Measurements from ENCODE around the gene C3orf38.
"Not testable (repeated sequence)": the region's sequence is repeated elsewhere in the genome, so short reads cannot be mapped to it uniquely, and the experiment has no call there.

The C3orf38 gene

DNA sequence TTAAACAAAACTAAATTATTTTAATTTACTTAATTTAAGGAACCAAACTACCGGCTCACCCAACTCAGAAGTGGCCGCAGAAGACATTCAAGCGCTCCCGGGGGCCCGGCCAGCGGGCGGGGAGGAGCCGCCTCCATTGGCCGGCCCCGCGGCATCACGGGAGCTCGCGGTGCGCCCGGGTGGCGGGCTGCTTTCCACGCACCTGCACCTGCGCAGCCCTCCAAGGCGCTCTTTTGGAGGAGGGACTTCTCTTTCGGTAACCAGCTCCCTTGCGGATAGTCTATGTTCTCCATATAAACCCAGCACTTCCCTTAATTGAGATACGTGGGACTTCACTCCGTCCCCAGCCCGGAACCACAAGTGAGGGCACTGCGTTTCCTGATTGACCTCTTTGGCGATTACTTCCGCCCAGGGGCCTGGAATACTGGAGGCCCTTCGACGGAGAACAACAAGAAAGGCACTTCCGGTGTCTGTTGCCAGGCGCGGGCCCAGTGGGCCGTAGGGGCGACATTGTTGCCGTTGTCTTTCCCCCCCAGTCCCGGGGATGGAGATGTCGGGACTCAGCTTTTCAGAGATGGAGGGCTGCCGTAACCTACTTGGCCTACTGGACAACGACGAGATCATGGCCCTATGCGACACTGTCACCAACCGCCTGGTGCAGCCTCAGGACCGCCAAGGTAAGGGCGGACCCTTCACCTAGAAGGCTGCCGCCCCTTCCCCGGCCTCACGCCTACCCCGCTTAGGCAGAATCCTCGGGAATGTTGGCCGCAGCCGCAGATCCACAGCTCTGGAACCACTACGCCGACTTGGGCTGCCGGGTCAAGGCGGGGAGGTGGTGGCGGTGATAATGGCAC is at the start of gene C3orf38:
Gene C3orf38, plus strand, starts transcription at position 451 of the 854 bp plus-strand sequence. Its CDS starts 94 bp downstream, at position 545.
- Histone ChIP-seq H3K9ac (ENCODE audit: low read depth in 1 of 2, low read length in 2 of 2) (peak within 1 kb of the TSS; percentile 83 to 99), H3K4me1 (ENCODE audit: control insufficient read depth in 2 of 2, insufficient read depth in 2 of 2, low read length in 2 of 2) (peaks cover 0 to 19% of the 10 kb centered on the region in 2 donors), H3K27me3 (ENCODE audit: control insufficient read depth in 2 of 2, insufficient read depth in 2 of 2, low read length in 2 of 2) (no peaks in the 10 kb centered on the region), H3K36me3 (ENCODE audit: control insufficient read depth in 2 of 2, insufficient read depth in 2 of 2, low read length in 2 of 2) (peaks cover 4 to 10% of the 10 kb centered on the region in 2 donors), H3K9me3 (ENCODE audit: control insufficient read depth in 2 of 2, low read length in 2 of 2) (no peaks in the 10 kb centered on the region), H3K27ac (ENCODE audit: low read depth in 2 of 2, low read length in 2 of 2) (peak within 1 kb of the TSS; percentile 88 to 96), H3K4me3 (ENCODE audit: low read length in 2 of 2) (peak within 1 kb of the TSS; percentile 81 to 98)

DNA sequence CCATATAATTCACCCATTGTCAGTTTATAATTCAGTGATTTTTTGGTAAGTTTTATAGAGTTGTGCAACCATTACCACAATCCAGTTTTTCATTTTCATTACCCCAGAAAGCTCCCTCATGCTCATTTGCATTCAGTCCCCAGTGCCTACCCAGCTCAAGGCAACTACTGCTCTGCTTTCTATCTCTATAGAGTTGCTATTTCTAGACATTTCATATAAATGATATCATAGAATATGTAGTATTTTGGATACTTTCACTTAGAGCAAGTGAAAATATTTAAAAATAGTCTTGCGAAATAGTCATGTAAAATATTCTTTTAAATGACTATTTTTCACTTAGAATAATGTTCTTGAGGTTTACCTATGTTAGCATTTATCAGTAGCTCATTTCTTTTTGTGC is 48.6 kb upstream of the C3orf38 start:
- no peaks in the 10 kb centered on the region for H3K4me1 ChIP-seq (ENCODE audit: control insufficient read depth in 2 of 2, insufficient read depth in 2 of 2, low read length in 2 of 2)
- no peaks in the 10 kb centered on the region for H3K36me3 ChIP-seq (ENCODE audit: control insufficient read depth in 2 of 2, insufficient read depth in 2 of 2, low read length in 2 of 2)
- H3K27ac ChIP-seq (ENCODE audit: low read depth in 2 of 2, low read length in 2 of 2): no peak overlapping the region
- H3K9me3 ChIP-seq (ENCODE audit: control insufficient read depth in 2 of 2, low read length in 2 of 2): no peaks in the 10 kb centered on the region
- H3K4me3 ChIP-seq (ENCODE audit: low read length in 2 of 2): no peak overlapping the region
- H3K27me3 ChIP-seq (ENCODE audit: control insufficient read depth in 2 of 2, insufficient read depth in 2 of 2, low read length in 2 of 2): no peaks in the 10 kb centered on the region
- no peak overlapping the region for H3K9ac ChIP-seq (ENCODE audit: low read depth in 1 of 2, low read length in 2 of 2)

DNA sequence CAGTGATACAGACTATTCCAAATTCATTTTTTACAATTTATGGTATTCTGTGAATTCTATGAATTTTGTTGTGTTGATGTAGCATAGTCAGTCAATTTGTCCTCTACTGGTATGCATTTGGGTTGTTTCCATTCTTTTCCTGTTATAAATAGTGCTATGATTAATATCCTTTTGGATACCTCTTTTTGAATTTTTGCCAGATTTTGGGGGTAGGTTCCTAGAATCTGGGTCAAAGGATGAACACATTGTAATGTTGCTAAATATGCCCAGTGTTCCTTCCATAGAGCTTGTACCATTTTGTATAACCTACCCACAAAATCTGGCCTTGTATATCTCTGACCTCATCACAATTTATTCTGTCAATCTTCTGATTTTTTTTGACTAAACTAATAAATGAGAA is 44.4 kb upstream of the C3orf38 start:
- Histone ChIP-seq H3K36me3 (ENCODE audit: control insufficient read depth in 2 of 2, insufficient read depth in 2 of 2, low read length in 2 of 2) (no peaks in the 10 kb centered on the region), H3K27me3 (ENCODE audit: control insufficient read depth in 2 of 2, insufficient read depth in 2 of 2, low read length in 2 of 2) (no peaks in the 10 kb centered on the region)

DNA sequence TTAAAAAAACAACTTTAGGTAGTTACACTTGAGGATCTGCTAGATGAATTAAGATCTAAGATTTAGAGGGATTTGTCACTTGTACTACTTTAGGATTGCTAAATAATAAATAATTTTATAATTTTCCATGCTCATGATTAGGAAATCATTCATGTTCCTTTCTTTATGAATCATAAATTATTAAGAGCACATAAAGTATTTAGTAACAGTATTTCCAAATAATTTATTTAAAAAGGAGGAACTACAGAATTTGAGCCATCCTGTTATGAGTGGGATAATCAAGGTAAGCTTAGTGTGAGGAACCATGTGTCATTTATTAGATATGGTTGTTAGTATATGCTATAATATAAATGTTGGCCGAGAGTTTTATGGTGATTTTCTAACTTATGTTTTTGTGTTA is 37.5 kb upstream of the C3orf38 start:
- Histone ChIP-seq H3K27ac (ENCODE audit: low read depth in 2 of 2, low read length in 2 of 2) (no peak overlapping the region), H3K36me3 (ENCODE audit: control insufficient read depth in 2 of 2, insufficient read depth in 2 of 2, low read length in 2 of 2) (peaks cover 0 to 7% of the 10 kb centered on the region in 2 donors), H3K9me3 (ENCODE audit: control insufficient read depth in 2 of 2, low read length in 2 of 2) (no peaks in the 10 kb centered on the region), H3K9ac (ENCODE audit: low read depth in 1 of 2, low read length in 2 of 2) (no peak overlapping the region), H3K27me3 (ENCODE audit: control insufficient read depth in 2 of 2, insufficient read depth in 2 of 2, low read length in 2 of 2) (no peaks in the 10 kb centered on the region), H3K4me3 (ENCODE audit: low read length in 2 of 2) (no peak overlapping the region), H3K4me1 (ENCODE audit: control insufficient read depth in 2 of 2, insufficient read depth in 2 of 2, low read length in 2 of 2) (no peaks in the 10 kb centered on the region)

More for the DNA sequence above, 44.4 kb upstream of the C3orf38 start:
- Histone ChIP-seq H3K9ac (ENCODE audit: low read depth in 1 of 2, low read length in 2 of 2) (no peak overlapping the region), H3K4me1 (ENCODE audit: control insufficient read depth in 2 of 2, insufficient read depth in 2 of 2, low read length in 2 of 2) (no peaks in the 10 kb centered on the region), H3K27ac (ENCODE audit: low read depth in 2 of 2, low read length in 2 of 2) (no peak overlapping the region), H3K4me3 (ENCODE audit: low read length in 2 of 2) (no peak overlapping the region), H3K9me3 (ENCODE audit: control insufficient read depth in 2 of 2, low read length in 2 of 2) (no peaks in the 10 kb centered on the region)

DNA sequence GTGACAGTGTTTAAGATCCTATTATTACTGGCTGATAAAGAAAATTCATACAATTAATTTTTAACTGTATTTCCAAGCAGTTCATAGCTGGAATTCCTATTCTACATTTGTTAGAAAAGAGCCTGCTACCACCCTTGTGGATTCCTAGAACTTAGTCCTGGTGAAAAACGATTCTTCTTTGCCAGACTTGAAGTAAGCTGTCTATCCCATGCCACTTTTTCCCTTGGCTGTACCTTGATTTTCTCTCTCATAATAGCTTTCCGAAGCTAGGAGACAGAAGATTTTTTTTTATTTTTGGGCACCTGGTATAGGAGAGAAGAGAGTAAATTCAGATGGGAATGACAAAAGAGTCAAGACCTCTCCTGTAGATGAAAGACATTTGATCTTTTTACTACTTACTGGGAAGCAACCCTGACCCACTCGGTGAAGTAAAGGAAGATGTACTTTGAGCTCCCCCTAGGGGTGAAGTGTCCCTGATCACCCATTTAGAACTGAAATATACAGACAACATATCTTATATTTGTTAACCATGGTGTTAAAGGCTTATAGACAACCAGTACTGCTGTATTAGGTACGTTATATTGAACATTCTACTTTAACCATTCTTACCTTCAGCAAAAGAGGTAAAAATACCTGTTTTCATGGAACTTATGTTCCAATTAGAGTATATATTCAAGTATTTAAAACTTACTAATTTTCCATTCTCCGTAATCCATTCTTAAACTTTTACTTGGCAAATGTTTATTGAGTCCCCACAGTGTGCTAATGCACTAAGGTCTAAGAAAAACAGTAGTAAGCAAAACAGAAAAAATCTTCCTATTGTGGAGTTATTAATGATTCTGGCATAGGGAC is 36.2 kb upstream of the C3orf38 start:
- H3K9me3 ChIP-seq (ENCODE audit: control insufficient read depth in 2 of 2, low read length in 2 of 2): no peaks in the 10 kb centered on the region
- no peaks in the 10 kb centered on the region for H3K27me3 ChIP-seq (ENCODE audit: control insufficient read depth in 2 of 2, insufficient read depth in 2 of 2, low read length in 2 of 2)
- no peak overlapping the region for H3K4me3 ChIP-seq (ENCODE audit: low read length in 2 of 2)
- H3K36me3 ChIP-seq (ENCODE audit: control insufficient read depth in 2 of 2, insufficient read depth in 2 of 2, low read length in 2 of 2): peaks cover 0 to 7% of the 10 kb centered on the region in 2 donors
- H3K9ac ChIP-seq (ENCODE audit: low read depth in 1 of 2, low read length in 2 of 2): no peak overlapping the region
- no peak overlapping the region for H3K27ac ChIP-seq (ENCODE audit: low read depth in 2 of 2, low read length in 2 of 2)
- H3K4me1 ChIP-seq (ENCODE audit: control insufficient read depth in 2 of 2, insufficient read depth in 2 of 2, low read length in 2 of 2): no peaks in the 10 kb centered on the region

DNA sequence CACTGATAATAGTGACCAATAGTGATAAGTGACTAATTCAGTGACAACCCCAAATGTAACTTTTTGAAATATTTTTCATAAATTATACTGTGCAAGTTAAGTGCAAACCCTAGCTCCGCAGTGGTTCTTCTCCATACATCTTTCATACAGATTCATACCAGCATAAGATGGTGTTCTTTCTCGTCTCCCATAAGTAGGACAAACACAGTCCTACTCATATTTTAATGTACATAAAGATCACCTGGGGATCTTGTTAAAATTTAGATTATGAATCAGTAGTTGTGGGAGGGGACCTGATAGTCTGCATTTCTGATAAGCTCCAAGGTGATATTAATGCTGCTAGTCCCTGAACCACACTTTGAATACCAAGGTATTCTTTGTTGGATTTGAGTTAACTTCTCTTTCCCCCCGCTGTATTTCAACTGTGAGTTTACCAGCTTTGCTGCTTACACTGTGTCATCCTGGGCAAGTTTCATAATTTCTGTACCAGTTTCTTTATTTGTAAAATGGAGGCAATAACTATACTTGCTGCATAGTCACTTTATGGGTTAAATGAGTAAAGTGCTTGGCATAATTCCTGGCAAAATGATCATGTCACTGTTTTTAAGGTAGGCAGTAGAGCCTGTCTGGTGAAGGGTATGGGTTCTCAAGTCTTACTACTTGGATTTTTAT is 34.7 kb upstream of the C3orf38 start:
- peaks cover 0 to 7% of the 10 kb centered on the region in 2 donors for H3K36me3 ChIP-seq (ENCODE audit: control insufficient read depth in 2 of 2, insufficient read depth in 2 of 2, low read length in 2 of 2)
- no peak overlapping the region for H3K27ac ChIP-seq (ENCODE audit: low read depth in 2 of 2, low read length in 2 of 2)
- H3K4me1 ChIP-seq (ENCODE audit: control insufficient read depth in 2 of 2, insufficient read depth in 2 of 2, low read length in 2 of 2): no peaks in the 10 kb centered on the region
- no peak overlapping the region for H3K9ac ChIP-seq (ENCODE audit: low read depth in 1 of 2, low read length in 2 of 2)
- H3K4me3 ChIP-seq (ENCODE audit: low read length in 2 of 2): no peak overlapping the region
- H3K9me3 ChIP-seq (ENCODE audit: control insufficient read depth in 2 of 2, low read length in 2 of 2): no peaks in the 10 kb centered on the region
- H3K27me3 ChIP-seq (ENCODE audit: control insufficient read depth in 2 of 2, insufficient read depth in 2 of 2, low read length in 2 of 2): no peaks in the 10 kb centered on the region

DNA sequence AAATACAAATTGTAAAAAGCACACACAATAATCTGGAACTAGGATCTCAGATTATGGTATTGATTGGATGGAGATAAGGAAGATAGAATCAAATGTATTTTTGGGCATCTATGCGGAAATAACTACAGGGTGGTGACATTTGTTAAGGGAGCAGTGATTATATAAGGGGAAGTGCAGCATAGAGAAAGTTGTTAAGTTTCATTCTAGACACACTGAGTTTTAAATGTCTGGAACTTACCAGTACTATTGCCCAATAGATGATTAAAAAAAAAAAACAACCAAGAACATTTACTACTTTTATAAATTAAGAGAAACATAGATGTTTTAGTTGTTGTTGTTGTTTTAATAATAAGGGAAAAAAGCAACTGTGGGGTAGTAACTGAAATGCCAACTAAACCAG is 32.1 kb upstream of the C3orf38 start:
- no peaks in the 10 kb centered on the region for H3K27me3 ChIP-seq (ENCODE audit: control insufficient read depth in 2 of 2, insufficient read depth in 2 of 2, low read length in 2 of 2)
- H3K27ac ChIP-seq (ENCODE audit: low read depth in 2 of 2, low read length in 2 of 2): no peak overlapping the region
- H3K9ac ChIP-seq (ENCODE audit: low read depth in 1 of 2, low read length in 2 of 2): no peak overlapping the region
- peaks cover 2 to 7% of the 10 kb centered on the region in 2 donors for H3K36me3 ChIP-seq (ENCODE audit: control insufficient read depth in 2 of 2, insufficient read depth in 2 of 2, low read length in 2 of 2)
- H3K4me1 ChIP-seq (ENCODE audit: control insufficient read depth in 2 of 2, insufficient read depth in 2 of 2, low read length in 2 of 2): no peaks in the 10 kb centered on the region
- no peak overlapping the region for H3K4me3 ChIP-seq (ENCODE audit: low read length in 2 of 2)
- no peaks in the 10 kb centered on the region for H3K9me3 ChIP-seq (ENCODE audit: control insufficient read depth in 2 of 2, low read length in 2 of 2)

DNA sequence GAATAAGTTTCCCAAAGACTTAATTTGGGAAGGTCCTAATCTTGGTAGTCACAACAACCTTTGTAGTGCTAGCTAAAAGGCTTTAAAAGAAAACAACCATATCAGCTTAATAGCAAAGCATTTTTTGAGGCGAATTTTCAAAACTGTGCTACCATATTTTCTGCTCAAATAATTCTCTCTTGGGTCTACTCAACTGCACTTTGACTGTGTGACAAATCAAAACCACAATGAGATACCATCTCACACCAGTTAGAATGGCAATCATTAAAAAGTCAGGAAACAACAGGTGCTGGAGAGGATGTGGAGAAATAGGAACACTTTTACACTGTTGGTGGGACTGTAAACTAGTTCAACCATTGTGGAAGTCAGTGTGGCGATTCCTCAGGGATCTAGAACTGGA is 31.2 kb upstream of the C3orf38 start:
- not testable (repeated sequence) for H3K4me1 ChIP-seq (ENCODE audit: control insufficient read depth in 2 of 2, insufficient read depth in 2 of 2, low read length in 2 of 2); H3K27ac ChIP-seq (ENCODE audit: low read depth in 2 of 2, low read length in 2 of 2); H3K9ac ChIP-seq (ENCODE audit: low read depth in 1 of 2, low read length in 2 of 2); H3K9me3 ChIP-seq (ENCODE audit: control insufficient read depth in 2 of 2, low read length in 2 of 2); H3K27me3 ChIP-seq (ENCODE audit: control insufficient read depth in 2 of 2, insufficient read depth in 2 of 2, low read length in 2 of 2); H3K36me3 ChIP-seq (ENCODE audit: control insufficient read depth in 2 of 2, insufficient read depth in 2 of 2, low read length in 2 of 2); H3K4me3 ChIP-seq (ENCODE audit: low read length in 2 of 2)

DNA sequence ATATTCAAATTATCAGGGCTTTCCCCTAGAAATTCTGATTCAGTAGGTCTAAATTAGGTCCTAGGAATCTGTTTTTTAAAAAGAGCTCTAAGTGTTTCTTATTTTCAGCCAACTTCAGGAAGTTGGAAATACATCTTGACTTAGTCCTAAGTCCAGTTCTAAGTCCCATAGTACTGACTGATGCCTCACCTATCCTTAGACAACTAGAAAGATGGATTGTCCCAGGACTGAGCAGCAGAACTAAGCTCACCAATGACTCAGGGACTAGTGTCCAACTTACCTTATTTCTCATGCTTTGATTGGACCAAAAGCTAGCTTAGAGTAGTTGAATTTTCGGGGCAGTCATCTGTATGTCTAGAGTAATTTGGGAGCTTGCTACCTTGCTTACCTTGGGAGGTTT is 26.2 kb upstream of the C3orf38 start:
- Histone ChIP-seq H3K9me3 (ENCODE audit: control insufficient read depth in 2 of 2, low read length in 2 of 2) (no peaks in the 10 kb centered on the region), H3K27me3 (ENCODE audit: control insufficient read depth in 2 of 2, insufficient read depth in 2 of 2, low read length in 2 of 2) (no peaks in the 10 kb centered on the region), H3K27ac (ENCODE audit: low read depth in 2 of 2, low read length in 2 of 2) (no peak overlapping the region), H3K36me3 (ENCODE audit: control insufficient read depth in 2 of 2, insufficient read depth in 2 of 2, low read length in 2 of 2) (peaks cover 2% of the 10 kb centered on the region in 2 donors), H3K4me1 (ENCODE audit: control insufficient read depth in 2 of 2, insufficient read depth in 2 of 2, low read length in 2 of 2) (no peaks in the 10 kb centered on the region), H3K4me3 (ENCODE audit: low read length in 2 of 2) (no peak overlapping the region), H3K9ac (ENCODE audit: low read depth in 1 of 2, low read length in 2 of 2) (no peak overlapping the region)

DNA sequence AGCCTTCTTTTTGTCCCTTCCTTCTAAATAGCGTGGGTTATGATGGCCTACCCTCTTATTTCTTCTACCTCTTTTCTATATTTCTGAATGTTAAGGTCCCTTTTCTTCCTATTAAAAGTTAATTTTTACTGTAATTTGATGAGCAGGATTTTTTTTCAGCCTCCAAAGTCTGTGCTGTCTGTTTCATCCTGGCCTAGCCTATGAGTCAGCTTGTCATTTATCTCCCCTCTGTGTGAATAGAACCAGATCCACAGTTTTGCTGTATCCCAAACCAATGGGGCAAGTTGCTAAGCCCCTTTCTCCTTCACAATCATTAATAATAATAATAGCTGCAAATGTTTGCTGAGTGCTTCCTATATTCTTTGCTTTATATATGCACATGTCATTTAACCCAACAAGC is 18.1 kb upstream of the C3orf38 start:
- H3K36me3 ChIP-seq (ENCODE audit: control insufficient read depth in 2 of 2, insufficient read depth in 2 of 2, low read length in 2 of 2): peaks cover 5 to 13% of the 10 kb centered on the region in 2 donors
- no peaks in the 10 kb centered on the region for H3K27me3 ChIP-seq (ENCODE audit: control insufficient read depth in 2 of 2, insufficient read depth in 2 of 2, low read length in 2 of 2)
- H3K9ac ChIP-seq (ENCODE audit: low read depth in 1 of 2, low read length in 2 of 2): no peak overlapping the region
- no peak overlapping the region for H3K27ac ChIP-seq (ENCODE audit: low read depth in 2 of 2, low read length in 2 of 2)
- H3K9me3 ChIP-seq (ENCODE audit: control insufficient read depth in 2 of 2, low read length in 2 of 2): no peaks in the 10 kb centered on the region
- no peaks in the 10 kb centered on the region for H3K4me1 ChIP-seq (ENCODE audit: control insufficient read depth in 2 of 2, insufficient read depth in 2 of 2, low read length in 2 of 2)
- no peak overlapping the region for H3K4me3 ChIP-seq (ENCODE audit: low read length in 2 of 2)
